ENCODE data around the gene ACAP2. TPM values are rescaled to one million over a fixed set of nuclear protein-coding genes. Genes with fewer than 3 reads are reported as not detected.

Gene ACAP2
- total RNA-seq, 1 experiment from 2014 or later, result 42.0 TPM

GRCh38 chr3:195255176-195255500 lies 187.7 kb downstream of the ACAP2 start (continued):
- TF ChIP-seq ZBTB21 (CRISPR knock-in tag; IDR thresholded peaks at IDR 0.05; ENCODE audit: borderline replicate concordance), result no peak
- no peak for TF ChIP-seq ETV6 (CRISPR knock-in tag; IDR thresholded peaks at IDR 0.05)
- TF ChIP-seq ZNF416 (CRISPR knock-in tag; IDR thresholded peaks at IDR 0.05), result no peak
- no peak for TF ChIP-seq MXD4 (CRISPR knock-in tag; IDR thresholded peaks at IDR 0.05; ENCODE audit: borderline replicate concordance)
- TF ChIP-seq ESRRA (CRISPR knock-in tag; IDR thresholded peaks at IDR 0.05; ENCODE audit: borderline replicate concordance), result no peak
- no peak for TF ChIP-seq ZNF671 (CRISPR knock-in tag; IDR thresholded peaks at IDR 0.05)
- TF ChIP-seq JAZF1 (CRISPR knock-in tag; IDR thresholded peaks at IDR 0.05), result no peak

DNA sequence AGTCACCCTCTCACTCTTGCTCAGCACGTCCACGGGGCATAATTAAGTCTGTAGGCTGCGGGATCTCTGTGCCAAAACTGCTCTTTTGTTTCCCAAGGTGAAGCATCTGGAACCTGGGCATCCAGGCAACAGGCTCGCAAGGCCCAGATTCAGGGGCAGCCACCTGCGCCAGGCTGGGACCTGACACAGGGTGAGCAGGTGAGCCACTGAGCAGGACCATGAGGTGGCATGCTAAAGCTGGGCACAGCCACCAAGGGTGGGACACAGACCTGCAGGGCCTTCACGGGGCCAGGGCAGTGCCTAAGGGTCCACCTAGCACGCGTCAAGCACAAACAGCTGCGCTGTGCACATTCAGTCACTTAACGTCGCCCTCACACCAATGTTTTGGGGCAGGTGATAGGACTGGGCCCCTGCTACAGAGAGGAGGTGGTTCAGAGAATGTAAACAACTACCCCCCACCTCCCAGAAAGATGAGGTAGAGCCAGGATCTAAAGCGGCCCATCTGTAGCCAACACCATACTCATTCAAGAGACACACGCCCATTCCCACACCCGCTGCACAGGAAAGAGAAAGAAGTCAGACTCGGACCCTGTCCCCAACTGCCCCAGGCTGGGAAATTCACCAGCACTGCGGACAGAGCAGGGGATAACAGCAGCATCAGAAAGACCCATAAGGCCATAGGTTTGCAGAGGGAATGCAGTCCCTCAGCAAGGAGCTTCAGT lies 188.2 kb downstream of the ACAP2 start:
- Mint-ChIP-seq H3K36me3 (no peaks in the 10 kb centered on the region), H3K4me1 (peaks cover 63% of the 10 kb centered on the region), H3K4me3 (no peak overlapping the region), H3K9me3 (no peaks in the 10 kb centered on the region), H3K27me3 (ENCODE audit: low read depth) (no peaks in the 10 kb centered on the region), H3K27ac (peak overlapping the region; percentile 75)
- ATAC-seq (no peak), DNase-seq (ENCODE audit: low spot score) (no peak)
- TF ChIP-seq, protein P1, sequence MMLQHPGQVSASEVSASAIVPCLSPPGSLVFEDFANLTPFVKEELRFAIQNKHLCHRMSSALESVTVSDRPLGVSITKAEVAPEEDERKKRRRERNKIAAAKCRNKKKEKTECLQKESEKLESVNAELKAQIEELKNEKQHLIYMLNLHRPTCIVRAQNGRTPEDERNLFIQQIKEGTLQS (CRISPR knock-in tag; conservative IDR thresholded peaks at IDR 0.05), result no peak
- TF ChIP-seq EMX1 (CRISPR knock-in tag; IDR thresholded peaks at IDR 0.05) (no peak), STAT6 (CRISPR knock-in tag; conservative IDR thresholded peaks at IDR 0.05; ENCODE audit: low read depth) (no peak), ZNF423 (CRISPR knock-in tag; IDR thresholded peaks at IDR 0.05) (no peak), CREM (CRISPR knock-in tag; IDR thresholded peaks at IDR 0.05) (no peak), GTF2I (CRISPR knock-in tag; conservative IDR thresholded peaks at IDR 0.05) (no peak), TEAD4 (CRISPR knock-in tag; IDR thresholded peaks at IDR 0.05) (no peak), RORB (CRISPR knock-in tag; IDR thresholded peaks at IDR 0.05) (no peak), NFE2L1 (CRISPR knock-in tag; IDR thresholded peaks at IDR 0.05) (no peak), ZNF138 (CRISPR knock-in tag; conservative IDR thresholded peaks at IDR 0.05) (no peak)
- TF ChIP-seq, protein P2, sequence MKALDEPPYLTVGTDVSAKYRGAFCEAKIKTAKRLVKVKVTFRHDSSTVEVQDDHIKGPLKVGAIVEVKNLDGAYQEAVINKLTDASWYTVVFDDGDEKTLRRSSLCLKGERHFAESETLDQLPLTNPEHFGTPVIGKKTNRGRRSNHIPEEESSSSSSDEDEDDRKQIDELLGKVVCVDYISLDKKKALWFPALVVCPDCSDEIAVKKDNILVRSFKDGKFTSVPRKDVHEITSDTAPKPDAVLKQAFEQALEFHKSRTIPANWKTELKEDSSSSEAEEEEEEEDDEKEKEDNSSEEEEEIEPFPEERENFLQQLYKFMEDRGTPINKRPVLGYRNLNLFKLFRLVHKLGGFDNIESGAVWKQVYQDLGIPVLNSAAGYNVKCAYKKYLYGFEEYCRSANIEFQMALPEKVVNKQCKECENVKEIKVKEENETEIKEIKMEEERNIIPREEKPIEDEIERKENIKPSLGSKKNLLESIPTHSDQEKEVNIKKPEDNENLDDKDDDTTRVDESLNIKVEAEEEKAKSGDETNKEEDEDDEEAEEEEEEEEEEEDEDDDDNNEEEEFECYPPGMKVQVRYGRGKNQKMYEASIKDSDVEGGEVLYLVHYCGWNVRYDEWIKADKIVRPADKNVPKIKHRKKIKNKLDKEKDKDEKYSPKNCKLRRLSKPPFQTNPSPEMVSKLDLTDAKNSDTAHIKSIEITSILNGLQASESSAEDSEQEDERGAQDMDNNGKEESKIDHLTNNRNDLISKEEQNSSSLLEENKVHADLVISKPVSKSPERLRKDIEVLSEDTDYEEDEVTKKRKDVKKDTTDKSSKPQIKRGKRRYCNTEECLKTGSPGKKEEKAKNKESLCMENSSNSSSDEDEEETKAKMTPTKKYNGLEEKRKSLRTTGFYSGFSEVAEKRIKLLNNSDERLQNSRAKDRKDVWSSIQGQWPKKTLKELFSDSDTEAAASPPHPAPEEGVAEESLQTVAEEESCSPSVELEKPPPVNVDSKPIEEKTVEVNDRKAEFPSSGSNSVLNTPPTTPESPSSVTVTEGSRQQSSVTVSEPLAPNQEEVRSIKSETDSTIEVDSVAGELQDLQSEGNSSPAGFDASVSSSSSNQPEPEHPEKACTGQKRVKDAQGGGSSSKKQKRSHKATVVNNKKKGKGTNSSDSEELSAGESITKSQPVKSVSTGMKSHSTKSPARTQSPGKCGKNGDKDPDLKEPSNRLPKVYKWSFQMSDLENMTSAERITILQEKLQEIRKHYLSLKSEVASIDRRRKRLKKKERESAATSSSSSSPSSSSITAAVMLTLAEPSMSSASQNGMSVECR (CRISPR knock-in tag; IDR thresholded peaks at IDR 0.05; ENCODE audit: borderline replicate concordance), result no peak
- CTCF ChIA-PET, result interaction anchor here (0.5 to 3.9 kb wide), 5 partner anchors 17 to 572 kb away, joined by 3 to 16 read pairs (median 5); partner anchors contain the start of genes FAM43A and XXYLT1
- POLR2A ChIA-PET, result interaction anchor here (1.8 kb wide), 1 partner anchor 16 kb away, joined by 4 read pairs; the partner anchor contains the start of gene XXYLT1
